GM12878 (cell line): Measurements from ENCODE around the gene EPHA2. TPM values are rescaled to one million over a fixed set of nuclear protein-coding genes. Genes with fewer than 3 reads are reported as not detected.

Experiments used
- BACH1 ChIP-seq: fragments of 450-650 bp; IDR thresholded peaks from 2 replicates; pipeline ENCODE4 v1.6.1; 2017; ENCODE audit warnings: mild to moderate bottlenecking, borderline replicate concordance
- BHLHE40 ChIP-seq, 2 experiments: fragments of 450-650 bp in 1 of 2; IDR thresholded peaks; 2 replicates each; pipeline ENCODE4 v1.6.1; 2011 to 2017; ENCODE audit warnings: low read depth in 2 of 2, borderline replicate concordance in 1 of 2, improper control_type of control experiment in 1 of 2, low read length in 1 of 2, mild to moderate bottlenecking in 1 of 2
- CHD2 ChIP-seq: IDR thresholded peaks from 2 replicates; pipeline ENCODE4 v1.6.1; 2011; ENCODE audit warnings: low read depth, low read length, improper control_type of control experiment, borderline replicate concordance
- CUX1 ChIP-seq: IDR thresholded peaks from 2 replicates; pipeline ENCODE4 v1.6.1; 2012; ENCODE audit warnings: improper control_type of control experiment, low read depth, low read length; ENCODE audit not compliant: insufficient replicate concordance
- DPF2 ChIP-seq: fragments of 450-650 bp; IDR thresholded peaks from 2 replicates; pipeline ENCODE4 v1.6.1; 2017; ENCODE audit warnings: mild to moderate bottlenecking
- EP300 ChIP-seq, 2 experiments: fragments of 150-350 bp in 1 of 2; IDR thresholded peaks; 2 replicates each; pipeline ENCODE4 v1.6.1; 2011 to 2012; ENCODE audit warnings: low read depth in 2 of 2, low read length in 2 of 2, borderline replicate concordance in 1 of 2, improper control_type of control experiment in 1 of 2, inconsistent platforms in 1 of 2; ENCODE audit not compliant: control insufficient read depth in 1 of 2
- IKZF1 ChIP-seq: fragments of 450-650 bp; conservative IDR thresholded peaks from 2 replicates; pipeline ENCODE4 v1.6.1; 2017; ENCODE audit warnings: antibody characterized with exemption, mild to moderate bottlenecking
- IKZF2 ChIP-seq, 2 experiments: fragments of 450-650 bp; IDR thresholded peaks; 2 replicates each; pipeline ENCODE4 v1.6.1; 2017; ENCODE audit warnings: mild to moderate bottlenecking in 2 of 2, moderate library complexity in 2 of 2
- IRF3 ChIP-seq: fragments of 450-650 bp; IDR thresholded peaks from 2 replicates; pipeline ENCODE4 v1.6.1; 2014; ENCODE audit warnings: mild to moderate bottlenecking
- IRF4 ChIP-seq: IDR thresholded peaks from 2 replicates; pipeline ENCODE4 v1.6.1; 2011; ENCODE audit warnings: low read depth, low read length
- MLLT1 ChIP-seq: fragments of 450-650 bp; IDR thresholded peaks from 2 replicates; pipeline ENCODE4 v1.6.1; 2016; ENCODE audit warnings: mild to moderate bottlenecking
- NFYB ChIP-seq: IDR thresholded peaks from 2 replicates; pipeline ENCODE4 v1.6.1; 2011; ENCODE audit warnings: low read depth, mild to moderate bottlenecking, low read length, improper control_type of control experiment, moderate library complexity; ENCODE audit not compliant: insufficient read depth
- RB1 ChIP-seq: fragments of 450-650 bp; formaldehyde crosslinking; IDR thresholded peaks from 2 replicates; pipeline ENCODE4 v1.6.1; 2017; ENCODE audit warnings: mild to moderate bottlenecking, borderline replicate concordance
- SREBF1 ChIP-seq: IDR thresholded peaks from 2 replicates; pipeline ENCODE4 v1.6.1; 2012; ENCODE audit warnings: mild to moderate bottlenecking, low read length
- ZNF384 ChIP-seq: IDR thresholded peaks from 2 replicates; pipeline ENCODE4 v1.6.1; 2012; ENCODE audit warnings: low read depth, mild to moderate bottlenecking, low read length, improper control_type of control experiment, borderline replicate concordance
- polyA plus RNA-seq, 11 experiments: library from polyadenylated mRNA; depleted of rRNA in 4 of 11; unstranded in 6 of 11; stranded (reverse) in 5 of 11; fragments of >200 nt; fragmentation: Nextera tagmentation in 4 of 11; fragmentation: Illumina TruSeq in 1 of 11; extraction: Ambion mirVana in 4 of 11; extraction: Trizol in 1 of 11; gene quantifications; 1 replicate in 1 of 11; 2 replicates in 10 of 11; pipeline versions ENCODE4 v1.2.1 to v1.2.3, GENCODE V29; 2011 to 2016; ENCODE audit warnings: inconsistent platforms in 2 of 11, missing spikeins in 2 of 11, low read depth in 1 of 11
- total RNA-seq, 4 experiments: library from RNA; depleted of rRNA in 3 of 4; stranded (reverse); fragments of >200 nt in 3 of 4; fragmentation: Illumina TruSeq in 1 of 4; extraction: Trizol in 1 of 4; gene quantifications; 2 replicates each; pipeline versions ENCODE4 v1.2.1 to v1.2.3, GENCODE V29; 2013 to 2021

The EPHA2 gene
- total and polyA plus RNA-seq, 10 of the 15 experiments (the other 5 are each of a cell fraction or from before 2014, with no cell fraction given), result 0.04 to 0.51 (median 0.23) TPM; not detected in 2

GRCh38 chr1:16078925-16079656 lies 76.8 kb downstream of the EPHA2 start (continued):
- TF ChIP-seq CHD2 (no peak), IKZF1 (peak; percentile 67), MLLT1 (no peak), RB1 (peak; percentile 78; the same call in 1 of the 2 replicates), ZNF384 (peak; percentile 74; the same call in 1 of the 2 replicates), NFYB (no peak), BHLHE40 (IDR thresholded peaks at IDR 0.05; ENCODE audit: borderline replicate concordance in 1 of 2, low read depth in 2 of 2, low read length in 1 of 2) (peak in 1 of 2 experiments; percentile 8; a peak in 1 of 4 replicates), EP300 (IDR thresholded peaks at IDR 0.05; ENCODE audit: borderline replicate concordance in 1 of 2, control insufficient read depth in 1 of 2, low read depth in 2 of 2, low read length in 2 of 2) (no peak), IKZF2 (IDR thresholded peaks at IDR 0.05) (peak; percentile 28 to 29; a peak in 2 of 4 replicates), DPF2 (0 out of 2 replicates have a peak, but pooled peaks have one; percentile 38), CUX1 (no peak), BACH1 (no peak), SREBF1 (no peak), IRF4 (0 out of 2 replicates have a peak, but pooled peaks have one; percentile 15), IRF3 (0 out of 2 replicates have a peak, but pooled peaks have one; percentile 22)
